Measurements from ENCODE around the gene CAMK2D.

CAMK2D gene

DNA sequence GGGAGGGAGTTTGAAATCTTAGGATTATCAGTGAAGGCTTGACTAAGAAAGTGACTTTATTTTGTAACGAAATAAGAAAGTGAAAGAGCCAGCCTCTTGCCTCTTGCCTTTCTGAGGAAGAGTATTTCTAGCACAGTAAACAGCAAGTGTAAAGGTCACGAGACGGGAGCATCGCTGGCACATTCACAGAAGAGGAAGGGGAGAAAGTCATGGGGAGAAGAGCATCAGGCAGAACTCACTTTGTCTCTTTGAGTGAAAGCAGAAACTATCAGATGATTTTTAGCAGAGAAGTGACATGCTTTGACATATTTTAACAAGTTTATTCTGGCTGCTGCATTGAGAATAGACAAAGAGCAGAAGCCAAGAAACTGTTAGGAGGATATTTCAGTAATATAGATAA lies 313.8 kb downstream of the CAMK2D start:
- no peak for DNase-seq (ENCODE audit: low read depth in 2 of 3, low spot score in 2 of 3)

DNA sequence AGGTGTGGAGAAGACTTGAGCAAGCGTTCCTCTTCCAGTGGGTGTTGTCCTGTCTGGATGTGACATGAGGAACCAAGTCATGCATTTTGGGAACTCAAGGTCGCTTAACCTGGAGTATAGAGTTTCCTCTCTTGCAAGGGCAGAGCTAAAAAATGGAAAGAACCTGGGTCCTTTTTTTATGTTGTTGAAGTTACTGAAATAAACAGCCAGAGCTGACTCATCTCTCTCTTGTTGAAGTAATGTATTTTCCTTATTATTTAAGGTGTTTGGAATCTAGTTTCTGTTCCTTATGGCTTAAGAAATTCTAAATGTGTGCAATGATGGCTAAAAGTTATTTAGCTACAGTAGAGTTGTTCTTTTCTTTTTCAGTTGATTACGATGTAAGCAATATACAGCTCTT lies 314.5 kb downstream of the CAMK2D start:
- no peak for DNase-seq (ENCODE audit: low read depth in 2 of 3, low spot score in 2 of 3)

DNA sequence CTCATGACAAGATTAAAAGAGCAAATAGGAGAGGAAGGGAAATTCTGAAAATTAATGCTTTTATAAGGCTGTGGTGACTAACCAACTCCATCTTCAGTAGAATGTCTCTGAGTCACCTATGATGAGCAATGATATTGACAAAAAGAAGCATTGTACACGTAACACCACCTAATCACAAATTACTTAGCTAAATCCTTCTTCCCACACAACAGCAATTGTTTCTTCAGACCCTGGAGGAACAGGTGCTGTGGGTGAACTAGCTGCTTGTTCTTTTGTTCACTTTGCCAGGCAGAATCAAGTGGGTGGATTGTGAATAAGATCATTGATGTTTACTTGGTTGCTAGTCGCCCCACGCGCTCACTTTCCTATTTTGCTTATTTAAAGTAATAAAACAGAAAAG lies 315.5 kb downstream of the CAMK2D start:
- DNase-seq (ENCODE audit: low read depth in 2 of 3, low spot score in 2 of 3) = no peak

DNA sequence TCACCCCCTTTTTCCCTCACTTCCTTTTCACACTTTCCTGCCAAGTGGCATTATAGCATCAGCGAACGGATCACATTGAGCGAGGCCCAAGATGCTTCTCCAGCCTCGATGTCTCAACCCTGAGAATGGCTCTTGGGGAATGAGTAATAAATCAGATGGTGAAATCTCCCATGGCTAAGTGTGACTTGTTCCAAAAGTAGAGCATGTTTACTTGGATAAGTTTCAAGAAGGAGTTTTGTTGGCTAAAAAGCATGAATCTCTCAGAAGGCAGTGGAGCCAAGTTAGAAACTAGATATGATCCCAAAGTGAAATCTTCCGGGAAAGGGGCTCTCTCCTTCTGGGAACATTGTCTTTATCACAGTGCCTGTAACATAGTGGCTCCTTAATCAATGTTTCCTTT lies 316.3 kb downstream of the CAMK2D start:
- DNase-seq (ENCODE audit: low read depth in 2 of 3, low spot score in 2 of 3) = no peak

DNA sequence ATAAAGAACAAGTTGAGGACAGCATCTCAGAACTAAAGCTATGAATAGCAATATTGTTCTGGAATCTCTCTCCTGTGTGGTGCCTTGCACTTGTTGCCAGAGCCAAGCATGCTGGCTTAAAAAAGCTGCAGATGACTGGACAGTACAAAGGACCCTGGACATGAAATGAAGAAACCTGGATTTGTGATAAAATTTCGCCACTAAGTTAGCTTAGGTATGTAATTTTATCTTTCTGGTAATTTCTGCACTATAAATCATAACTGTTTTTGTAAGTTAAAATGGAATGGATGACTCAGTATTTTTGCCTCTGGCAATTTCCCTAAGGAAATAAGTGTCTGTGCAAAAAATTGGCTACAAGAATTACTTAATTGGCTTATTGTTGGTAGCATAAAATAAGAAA lies 317.2 kb downstream of the CAMK2D start:
- no peak for DNase-seq (ENCODE audit: low read depth in 2 of 3, low spot score in 2 of 3)

DNA sequence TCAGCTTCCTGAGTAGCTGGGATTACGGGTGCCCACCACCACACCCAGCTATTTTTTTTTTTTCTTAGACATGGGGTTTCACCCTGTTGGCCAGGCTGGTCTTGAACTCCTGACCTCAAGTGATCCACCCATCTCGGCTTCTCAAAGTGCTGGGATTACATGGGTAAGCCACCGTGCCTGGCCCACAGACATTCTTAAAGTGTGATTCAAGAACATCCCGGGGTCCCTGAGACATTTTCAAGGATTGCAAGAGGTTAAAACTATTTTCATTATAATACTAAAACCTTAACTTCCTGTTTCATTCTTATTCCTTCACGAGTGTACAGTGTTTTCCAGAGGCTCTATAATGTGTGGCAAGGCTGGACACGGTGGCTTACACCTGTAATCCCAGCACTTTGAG lies 318.7 kb downstream of the CAMK2D start:
- no peak for DNase-seq (ENCODE audit: low read depth in 2 of 3, low spot score in 2 of 3)

DNA sequence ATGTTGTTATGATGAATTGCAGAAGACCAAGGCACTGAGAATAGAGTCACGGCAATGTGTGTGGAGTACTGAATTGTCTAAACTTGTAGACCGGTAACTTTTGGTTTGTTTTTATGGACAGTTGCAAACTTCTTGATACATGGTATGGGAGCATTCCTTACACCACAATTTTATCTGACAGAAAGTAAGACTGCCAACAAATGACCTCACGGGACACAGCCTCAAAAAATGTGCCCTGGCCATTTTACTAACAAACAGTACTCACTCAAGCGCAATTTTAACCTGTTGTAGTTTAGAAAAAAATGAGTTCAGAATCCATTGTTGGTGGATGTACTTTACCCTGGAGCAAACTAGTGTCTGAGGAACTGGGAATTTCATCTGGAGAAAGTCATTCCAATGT lies 321.2 kb downstream of the CAMK2D start:
- no peak for DNase-seq (ENCODE audit: low read depth in 2 of 3, low spot score in 2 of 3)

DNA sequence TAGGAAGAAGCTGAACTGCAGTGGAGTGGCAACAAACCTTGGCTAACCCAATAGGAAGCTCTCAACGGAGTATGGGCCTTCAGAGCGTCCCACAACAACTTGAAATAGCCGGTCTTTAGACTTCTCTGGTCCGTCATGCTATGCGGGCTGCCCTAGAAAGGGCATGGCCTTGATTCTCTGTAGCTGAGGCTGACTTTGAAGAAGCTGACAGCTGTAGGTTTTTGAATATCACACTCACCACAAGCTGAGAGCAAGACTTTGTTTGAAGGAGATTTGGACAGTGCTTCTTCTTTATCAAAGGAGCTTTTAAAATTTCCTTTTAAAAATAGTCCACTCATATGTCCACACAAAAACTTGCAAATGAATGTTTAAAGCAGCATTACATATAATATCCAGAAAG lies 322.9 kb downstream of the CAMK2D start:
- DNase-seq (ENCODE audit: low read depth in 2 of 3, low spot score in 2 of 3) = no peak

DNA sequence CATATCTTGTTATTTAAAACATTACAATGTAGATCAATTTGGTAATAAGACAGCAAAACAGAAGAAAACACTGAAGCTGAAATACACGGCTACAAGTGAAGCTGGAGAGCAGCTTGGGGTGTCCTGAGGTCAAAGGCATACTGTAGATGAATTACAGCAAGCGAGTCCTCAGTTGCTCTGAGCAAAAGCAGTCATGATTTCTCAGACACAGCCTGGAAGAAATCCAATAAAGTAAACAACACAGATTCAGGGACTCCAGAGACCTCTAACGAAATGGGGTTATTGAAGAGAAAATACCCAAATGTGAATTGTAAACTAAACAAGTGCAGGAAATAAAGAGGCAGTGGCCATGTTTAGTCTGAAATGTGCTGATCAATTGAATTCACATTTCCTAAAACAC lies 324.4 kb downstream of the CAMK2D start:
- no peak for DNase-seq (ENCODE audit: low read depth in 2 of 3, low spot score in 2 of 3)

DNA sequence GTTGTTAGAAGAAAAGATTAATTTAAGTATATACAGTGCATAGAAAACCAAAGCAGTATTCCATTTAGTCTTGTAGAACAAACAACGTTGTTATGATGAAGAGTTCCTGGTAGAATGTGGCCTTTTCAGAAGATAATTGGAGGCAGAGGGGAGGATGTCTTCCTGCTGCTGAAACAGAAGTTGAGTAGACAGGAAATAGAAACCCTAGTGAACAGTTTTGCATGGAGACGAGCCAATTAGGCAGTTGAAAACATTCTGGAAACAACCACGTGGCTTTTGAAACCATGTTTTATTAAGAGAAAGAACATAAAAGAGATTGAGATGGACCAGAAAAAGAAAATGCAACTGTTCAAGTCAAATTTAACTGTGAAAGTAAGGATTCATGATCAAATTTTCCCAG lies 325.2 kb downstream of the CAMK2D start:
- DNase-seq (ENCODE audit: low read depth in 2 of 3, low spot score in 2 of 3) = no peak

DNA sequence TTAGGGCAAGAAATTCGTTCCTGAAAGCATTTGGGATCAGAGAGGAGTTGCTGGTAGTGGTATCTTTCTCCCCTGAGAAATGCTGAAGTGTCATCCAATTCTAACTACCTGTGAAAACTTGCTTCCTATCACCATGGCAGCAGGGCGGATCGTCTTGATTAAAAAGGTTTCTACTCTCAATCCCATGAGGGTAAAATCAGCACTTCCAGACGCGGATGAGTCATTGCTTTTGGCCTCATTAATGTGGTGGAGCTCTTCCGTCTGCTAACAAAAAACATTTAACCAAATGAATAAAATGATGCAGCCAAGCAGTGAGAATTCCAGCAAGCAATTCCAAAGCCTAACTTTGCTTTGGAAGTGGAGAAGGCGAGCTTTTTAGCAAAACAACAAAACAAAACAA lies 325.6 kb downstream of the CAMK2D start:
- no peak for DNase-seq (ENCODE audit: low read depth in 2 of 3, low spot score in 2 of 3)

DNA sequence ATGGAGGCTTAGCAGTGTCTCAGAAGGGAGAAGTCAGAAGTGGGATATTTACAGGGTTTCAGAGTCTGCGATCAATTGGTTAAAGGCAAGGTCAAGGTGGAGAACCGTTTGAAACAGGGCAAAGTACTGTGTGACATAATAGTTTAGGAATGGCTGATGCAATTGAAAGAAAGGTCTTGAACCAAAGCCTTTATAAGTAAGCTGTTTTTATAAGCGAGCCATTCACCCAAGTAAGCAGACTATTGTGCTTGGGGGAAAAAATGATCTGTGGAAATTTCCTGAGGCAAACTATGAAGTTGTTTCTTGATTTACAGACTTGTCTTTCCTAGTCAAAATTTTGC lies 327.3 kb downstream of the CAMK2D start:
- DNase-seq (ENCODE audit: low read depth in 2 of 3, low spot score in 2 of 3) = no peak

DNA sequence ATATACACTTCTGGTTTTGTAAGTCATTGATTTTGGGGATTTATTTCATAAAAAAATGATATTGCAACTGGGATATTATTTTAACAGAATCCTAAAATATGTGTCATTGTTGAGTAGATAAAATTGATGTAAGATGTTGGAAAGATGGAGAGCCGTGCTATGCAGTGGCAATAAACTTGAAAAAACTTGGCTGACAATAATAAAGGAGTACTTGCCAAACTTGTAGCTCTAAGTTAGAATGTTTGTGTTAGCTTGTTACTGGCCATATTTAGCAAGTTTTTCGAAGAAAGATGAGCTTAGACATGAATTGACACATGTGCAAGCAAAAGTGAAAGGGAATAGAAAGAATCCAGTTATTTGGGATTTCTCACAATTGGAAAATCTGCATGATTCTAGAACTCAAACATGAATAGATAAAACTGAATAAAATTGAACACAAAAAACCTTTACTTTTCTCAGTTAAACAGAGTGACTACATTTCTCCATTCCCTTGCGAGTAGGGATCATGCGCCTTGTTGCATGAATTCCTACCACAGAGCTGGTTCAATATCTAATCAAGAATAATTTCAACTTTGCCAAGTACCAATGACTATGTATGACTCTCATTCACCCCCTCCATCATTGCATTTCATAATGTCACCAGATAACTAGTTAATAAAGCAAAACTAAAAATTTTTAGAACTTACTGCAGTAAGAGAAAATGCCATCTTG lies 327.8 kb downstream of the CAMK2D start:
- no peak for DNase-seq (ENCODE audit: low read depth in 2 of 3, low spot score in 2 of 3)

DNA sequence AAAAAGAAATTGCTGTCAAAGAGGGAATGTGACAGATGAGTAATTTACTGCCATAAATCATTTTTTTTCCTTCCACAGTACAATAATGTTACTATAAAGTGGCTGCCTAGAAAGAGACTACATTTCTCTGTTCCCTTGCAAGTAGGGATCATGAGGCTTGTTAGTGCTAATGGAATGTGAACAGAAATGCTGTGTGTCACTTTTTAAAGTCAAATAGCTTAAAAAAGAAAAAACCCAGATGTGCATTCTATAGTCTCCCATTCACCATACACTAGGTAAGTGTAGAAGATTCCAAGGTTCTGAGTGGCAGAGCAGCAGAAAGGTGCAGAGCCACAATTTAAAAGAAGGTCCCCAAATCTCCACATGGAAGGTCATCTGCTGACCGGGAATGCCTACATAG lies 328.4 kb downstream of the CAMK2D start:
- DNase-seq (ENCODE audit: low read depth in 2 of 3, low spot score in 2 of 3) = no peak

DNA sequence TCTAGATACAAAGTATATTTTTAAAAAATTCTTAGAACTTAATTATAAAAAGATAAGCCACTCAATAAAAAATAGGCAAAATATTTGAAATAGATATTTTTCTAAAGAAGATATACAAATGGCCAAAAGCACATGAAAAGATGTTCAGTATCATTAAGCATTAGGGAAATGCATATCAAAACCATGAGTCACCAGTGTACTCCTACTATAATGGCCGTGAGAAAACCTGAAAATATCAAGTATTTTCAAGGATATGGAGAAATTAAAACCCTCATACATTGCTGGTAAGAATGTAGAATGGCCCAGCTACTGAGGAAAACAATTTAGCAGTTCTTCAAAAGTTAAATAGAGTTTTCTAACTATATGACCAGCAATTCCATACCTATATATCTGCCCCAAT lies 337.9 kb downstream of the CAMK2D start:
- DNase-seq (ENCODE audit: low read depth in 2 of 3, low spot score in 2 of 3) = no peak

DNA sequence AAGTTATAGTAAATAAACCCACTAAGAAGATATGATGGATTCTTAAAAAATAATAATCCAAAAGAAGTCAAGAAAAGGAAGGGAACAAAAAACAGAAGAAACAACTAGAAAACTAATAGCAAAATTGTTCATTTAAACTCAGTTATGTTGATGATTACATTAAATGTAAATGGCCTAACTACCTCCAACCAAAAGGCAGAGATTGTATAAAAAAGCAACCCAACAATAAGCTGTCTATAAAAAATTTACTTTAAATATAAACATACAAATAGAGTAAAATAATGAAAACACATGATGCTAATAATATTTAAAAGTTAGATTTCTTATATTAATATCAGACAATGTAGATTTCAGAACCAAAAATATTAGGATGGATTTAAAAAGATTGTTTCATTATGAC lies 340.6 kb downstream of the CAMK2D start:
- DNase-seq (ENCODE audit: low read depth in 2 of 3, low spot score in 2 of 3) = no peak

DNA sequence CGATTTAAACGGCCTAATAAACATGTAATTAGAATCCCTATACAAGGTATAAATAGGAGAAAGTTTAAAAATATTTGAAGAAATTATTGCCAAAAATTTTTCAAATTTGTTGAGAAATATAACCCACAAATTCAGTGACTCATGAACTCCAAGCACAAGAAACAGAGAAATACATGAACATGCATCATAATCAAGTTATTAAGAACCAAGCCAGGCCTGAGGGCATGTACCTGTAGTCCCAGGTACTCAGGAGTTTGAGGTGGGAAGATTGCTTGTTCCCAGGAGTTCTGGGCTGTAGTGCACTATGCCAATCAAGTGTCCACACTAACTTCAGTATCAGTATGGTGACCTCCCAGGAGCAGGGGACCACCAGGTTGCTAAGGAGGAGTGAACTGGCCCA lies 341.9 kb downstream of the CAMK2D start:
- no peak for DNase-seq (ENCODE audit: low read depth in 2 of 3, low spot score in 2 of 3)

DNA sequence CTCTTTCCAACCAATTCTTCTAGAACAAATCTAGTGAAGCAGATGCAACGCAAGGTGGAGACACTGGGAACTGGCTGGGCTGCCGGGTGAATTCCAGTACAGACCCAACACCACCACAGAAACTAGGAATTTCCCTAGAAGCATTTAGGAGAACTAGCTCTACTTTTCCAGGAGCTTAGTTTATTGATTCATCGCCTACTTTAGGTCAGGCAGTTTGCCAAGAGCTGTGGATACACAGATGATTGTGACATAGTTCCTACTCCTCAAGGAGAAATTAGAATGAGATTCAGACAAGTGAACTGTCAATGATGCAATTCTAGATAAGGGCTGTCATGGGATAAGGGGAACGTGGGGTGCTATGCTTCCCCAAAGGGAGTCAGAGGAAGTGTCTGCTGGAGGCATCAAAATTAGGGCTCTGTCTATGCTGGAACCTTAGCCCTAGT lies 350.0 kb downstream of the CAMK2D start:
- DNase-seq (ENCODE audit: low read depth in 2 of 3, low spot score in 2 of 3) = no peak

DNA sequence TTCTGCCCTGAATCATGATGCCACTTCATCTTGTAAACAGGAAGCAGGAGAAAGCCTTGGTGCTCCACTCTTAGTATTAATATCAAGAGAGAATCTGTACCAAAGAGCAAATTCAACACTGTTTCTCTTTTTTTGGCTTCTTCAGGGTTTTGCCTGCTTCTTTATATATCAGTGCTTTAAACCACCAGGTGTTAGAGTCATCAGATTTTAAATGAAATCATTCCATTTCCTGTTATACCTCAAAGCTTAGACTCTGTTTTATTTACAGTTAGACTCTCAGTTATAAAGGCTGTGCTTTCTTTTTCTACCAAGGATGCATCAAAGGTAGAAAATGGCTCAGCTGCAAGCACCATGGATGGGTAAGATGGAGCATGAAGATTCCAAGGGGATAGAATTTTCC lies 350.9 kb downstream of the CAMK2D start:
- no peak for DNase-seq (ENCODE audit: low read depth in 2 of 3, low spot score in 2 of 3)

DNA sequence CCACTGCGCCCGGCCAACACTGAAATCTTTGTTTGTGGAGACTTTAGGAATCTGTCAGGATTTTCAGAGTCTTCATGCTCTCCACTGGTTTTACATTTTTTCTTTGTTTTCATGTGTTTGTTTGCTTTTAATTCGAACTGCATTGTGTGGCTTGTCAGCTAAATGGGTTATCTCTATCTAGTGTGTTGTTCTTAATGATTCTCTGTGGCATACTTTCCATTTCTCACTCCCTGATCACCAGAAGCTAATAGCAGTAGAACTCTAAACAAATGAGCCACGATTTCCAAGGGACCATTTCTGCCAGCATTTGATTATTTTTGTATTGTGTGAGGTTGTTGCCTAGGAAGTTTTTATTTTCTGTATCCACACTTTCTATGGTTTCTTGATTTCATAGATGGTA lies 352.4 kb downstream of the CAMK2D start:
- no peak for DNase-seq (ENCODE audit: low read depth in 2 of 3, low spot score in 2 of 3)

DNA sequence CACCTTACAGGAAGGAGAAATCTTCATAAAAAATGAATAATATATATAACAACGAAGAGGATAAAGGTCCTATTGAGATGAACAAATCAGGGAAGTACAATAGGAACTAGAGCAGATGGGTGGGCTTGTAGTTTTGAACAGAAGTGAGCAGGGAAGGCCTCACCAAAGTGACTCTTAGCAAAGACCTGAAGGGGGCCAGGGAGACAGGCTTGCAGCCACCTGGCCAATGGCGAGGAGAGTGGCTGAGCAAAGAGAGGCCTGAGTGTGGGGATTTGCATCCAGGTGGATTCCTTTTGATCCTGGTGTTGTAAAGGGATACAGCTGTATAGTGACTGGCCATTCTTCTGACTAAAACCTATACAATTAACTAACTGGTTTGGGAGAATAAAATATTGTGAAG lies 354.1 kb downstream of the CAMK2D start:
- no peak for DNase-seq (ENCODE audit: low read depth in 2 of 3, low spot score in 2 of 3)

DNA sequence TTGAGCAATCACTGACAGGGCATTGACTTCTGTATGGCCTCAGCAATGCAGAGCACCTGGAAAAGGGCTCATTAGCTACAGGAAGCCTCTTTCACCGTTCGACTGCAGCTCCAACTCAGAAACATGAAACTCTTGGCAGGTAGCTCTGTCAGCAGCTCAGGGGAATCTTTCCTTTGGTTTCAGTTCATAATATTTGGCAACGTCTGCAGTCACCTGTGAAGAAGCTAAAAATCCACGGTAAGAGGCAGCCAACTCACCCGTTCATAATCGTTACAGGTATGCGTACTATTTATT lies 354.9 kb downstream of the CAMK2D start:
- DNase-seq (ENCODE audit: low read depth in 2 of 3, low spot score in 2 of 3) = no peak

DNA sequence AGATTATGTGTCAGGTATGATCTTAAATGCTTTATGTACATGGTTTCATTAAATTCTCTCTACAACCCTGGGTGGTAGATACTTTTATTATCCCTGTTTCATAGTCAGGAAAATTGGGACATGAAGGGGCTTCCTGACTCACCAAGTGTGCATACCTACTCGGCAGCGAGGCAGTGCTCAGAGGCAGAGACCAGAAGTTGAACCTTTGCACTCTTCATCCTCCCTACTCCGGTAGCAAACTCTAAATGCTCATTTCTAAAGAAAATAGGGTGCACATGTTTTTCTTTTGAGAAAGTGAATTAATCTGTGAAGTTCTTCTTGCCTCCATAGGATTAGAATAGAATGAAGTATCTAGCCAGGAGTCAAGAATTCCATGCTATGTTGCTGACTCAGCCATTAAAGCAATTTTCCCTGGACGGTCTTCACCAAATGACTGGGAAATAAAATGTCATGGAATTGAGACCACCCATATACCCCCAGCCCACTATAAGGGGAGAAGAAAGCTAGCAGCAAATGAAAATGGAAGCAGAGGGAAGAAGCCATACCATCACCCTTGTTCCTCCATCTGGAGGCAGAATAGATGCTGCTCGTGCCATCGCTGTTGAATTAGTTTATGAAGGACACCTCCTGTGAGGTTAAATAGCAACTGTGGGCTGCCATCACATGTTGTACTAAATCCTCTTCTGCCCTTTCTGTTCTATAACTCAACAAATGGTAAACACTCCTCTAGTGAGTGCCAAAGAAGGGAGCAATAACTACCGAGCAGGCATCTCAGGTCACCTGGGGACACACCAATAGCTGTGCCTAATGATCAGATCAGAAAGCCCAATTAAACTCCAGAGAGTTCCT lies 355.4 kb downstream of the CAMK2D start:
- DNase-seq (ENCODE audit: low read depth in 2 of 3, low spot score in 2 of 3) = no peak
